Lower lobe of right lung (tissue), 2 donors: Measurements from ENCODE around the gene GAPDHS. TPM values are rescaled to one million over a fixed set of nuclear protein-coding genes. Genes with fewer than 3 reads are reported as not detected.

ENCODE experiments used
- ATAC-seq, 2 donors: fragments of 200-7000 bp; cut with Tn5 transposase; one replicate each; pipeline ENCODE4 v1.9.1; 2020 to 2022; ENCODE audit warnings: mild to moderate bottlenecking in 2 of 2, moderate library complexity in 2 of 2
- DNase-seq: peaks from one replicate; pipeline ENCODE4 v3.0.0-alpha.2; 2020
- H3K27ac ChIP-seq: fragments of 200-600 bp; one replicate; pipeline ENCODE4 v1.8.0; 2022
- H3K27me3 ChIP-seq: fragments of 200-600 bp; one replicate; pipeline ENCODE4 v1.8.0; 2022; ENCODE audit warnings: low read depth
- H3K36me3 ChIP-seq: fragments of 200-600 bp; one replicate; pipeline ENCODE4 v1.8.0; 2022; ENCODE audit warnings: mild to moderate bottlenecking
- H3K4me1 ChIP-seq: fragments of 200-600 bp; one replicate; pipeline ENCODE4 v1.8.0; 2022
- H3K4me3 ChIP-seq: fragments of 200-600 bp; one replicate; pipeline ENCODE4 v1.8.0; 2022; ENCODE audit warnings: mild to moderate bottlenecking
- H3K9me3 ChIP-seq: fragments of 200-600 bp; one replicate; pipeline ENCODE4 v1.8.0; 2022
- intact Hi-C: fragments of 100-400 bp; cut with DNase I; formaldehyde crosslinking; loops from one replicate; pipeline ENCODE4 v1.11.0; 2022
- total RNA-seq: library from RNA; stranded (reverse); fragmentation: NEBNext Ultra II Directional; extraction: Animal tissue kit (Norgen Biotek cat#: 25700); gene quantifications from one replicate; pipeline ENCODE4 v1.2.1, GENCODE V29; 2021
- TF ChIP-seq, protein P1 (sequence below): fragments of 200-600 bp; IDR thresholded peaks from one replicate; pipeline ENCODE4 v1.8.0; 2022; ENCODE audit warnings: antibody characterized with exemption, mild to moderate bottlenecking
- donor health status: DM: no; HTN: yes; CAD: no; lungs with severe emphysema.

Gene GAPDHS
- total RNA-seq, 1 donor from 2014 or later = not detected

DNA sequence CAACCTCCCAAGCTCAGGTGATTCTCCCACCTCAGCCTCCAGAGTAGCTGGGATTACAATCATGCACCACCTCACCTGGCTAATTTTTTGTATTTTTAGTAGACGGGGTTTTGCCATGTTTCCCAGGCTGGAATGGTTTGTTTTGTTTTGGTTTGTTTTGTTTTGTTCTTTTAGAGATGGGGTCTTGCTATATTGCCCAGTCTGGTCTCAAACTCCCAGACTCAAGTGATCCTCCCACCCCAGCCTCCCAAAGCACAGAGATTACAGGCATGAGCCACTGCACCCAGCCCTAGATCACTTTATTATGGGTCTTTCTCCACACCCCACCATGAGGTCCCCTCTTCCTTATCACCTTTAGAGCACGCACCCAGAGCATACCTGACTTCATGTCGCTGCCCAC is 35.0 kb upstream of the GAPDHS start:
- no peak overlapping the region for H3K27ac ChIP-seq
- TF ChIP-seq, protein P1, sequence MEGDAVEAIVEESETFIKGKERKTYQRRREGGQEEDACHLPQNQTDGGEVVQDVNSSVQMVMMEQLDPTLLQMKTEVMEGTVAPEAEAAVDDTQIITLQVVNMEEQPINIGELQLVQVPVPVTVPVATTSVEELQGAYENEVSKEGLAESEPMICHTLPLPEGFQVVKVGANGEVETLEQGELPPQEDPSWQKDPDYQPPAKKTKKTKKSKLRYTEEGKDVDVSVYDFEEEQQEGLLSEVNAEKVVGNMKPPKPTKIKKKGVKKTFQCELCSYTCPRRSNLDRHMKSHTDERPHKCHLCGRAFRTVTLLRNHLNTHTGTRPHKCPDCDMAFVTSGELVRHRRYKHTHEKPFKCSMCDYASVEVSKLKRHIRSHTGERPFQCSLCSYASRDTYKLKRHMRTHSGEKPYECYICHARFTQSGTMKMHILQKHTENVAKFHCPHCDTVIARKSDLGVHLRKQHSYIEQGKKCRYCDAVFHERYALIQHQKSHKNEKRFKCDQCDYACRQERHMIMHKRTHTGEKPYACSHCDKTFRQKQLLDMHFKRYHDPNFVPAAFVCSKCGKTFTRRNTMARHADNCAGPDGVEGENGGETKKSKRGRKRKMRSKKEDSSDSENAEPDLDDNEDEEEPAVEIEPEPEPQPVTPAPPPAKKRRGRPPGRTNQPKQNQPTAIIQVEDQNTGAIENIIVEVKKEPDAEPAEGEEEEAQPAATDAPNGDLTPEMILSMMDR = no peak
- H3K9me3 ChIP-seq = no peaks in the 10 kb centered on the region
- no peak for ATAC-seq
- peaks cover 5% of the 10 kb centered on the region for H3K27me3 ChIP-seq
- peaks cover 8% of the 10 kb centered on the region for H3K4me1 ChIP-seq
- H3K4me3 ChIP-seq = no peak overlapping the region
- H3K36me3 ChIP-seq = no peaks in the 10 kb centered on the region
- DNase-seq = no peak
- intact Hi-C loops = no loop called here

DNA sequence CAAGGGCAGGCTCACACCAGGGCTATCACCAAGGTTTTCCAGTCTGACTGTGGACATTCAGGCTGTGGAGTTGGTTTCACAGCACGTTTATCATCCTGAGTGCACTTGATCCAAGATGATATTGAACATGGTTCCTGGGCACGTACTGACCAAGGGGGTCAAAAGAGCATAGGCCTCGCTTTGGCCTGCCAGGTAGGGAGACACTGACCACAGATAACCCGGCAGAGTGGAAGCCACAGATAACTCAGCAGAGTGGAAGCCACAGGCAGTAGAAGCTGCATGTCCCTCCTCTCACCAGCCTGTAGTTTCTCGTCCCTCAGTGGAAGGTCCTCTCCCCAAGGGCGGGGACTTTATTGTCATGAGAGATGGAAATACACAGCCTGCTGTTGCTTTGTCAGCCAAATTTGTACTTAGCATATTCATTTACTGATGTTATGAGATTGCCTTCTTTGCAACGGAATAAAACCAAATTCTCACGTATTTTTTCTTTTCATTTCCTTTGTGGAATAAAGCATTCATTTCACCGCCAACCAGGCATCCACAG is 34.2 kb upstream of the GAPDHS start:
- TF ChIP-seq, protein P1 = no peak
- peaks cover 8% of the 10 kb centered on the region for H3K4me1 ChIP-seq
- no peaks in the 10 kb centered on the region for H3K36me3 ChIP-seq
- H3K9me3 ChIP-seq = no peaks in the 10 kb centered on the region
- ATAC-seq (no peak), DNase-seq (no peak)
- H3K27ac ChIP-seq = no peak overlapping the region
- intact Hi-C loops = no loop called here
- peaks cover 3% of the 10 kb centered on the region for H3K27me3 ChIP-seq
- no peak overlapping the region for H3K4me3 ChIP-seq

DNA sequence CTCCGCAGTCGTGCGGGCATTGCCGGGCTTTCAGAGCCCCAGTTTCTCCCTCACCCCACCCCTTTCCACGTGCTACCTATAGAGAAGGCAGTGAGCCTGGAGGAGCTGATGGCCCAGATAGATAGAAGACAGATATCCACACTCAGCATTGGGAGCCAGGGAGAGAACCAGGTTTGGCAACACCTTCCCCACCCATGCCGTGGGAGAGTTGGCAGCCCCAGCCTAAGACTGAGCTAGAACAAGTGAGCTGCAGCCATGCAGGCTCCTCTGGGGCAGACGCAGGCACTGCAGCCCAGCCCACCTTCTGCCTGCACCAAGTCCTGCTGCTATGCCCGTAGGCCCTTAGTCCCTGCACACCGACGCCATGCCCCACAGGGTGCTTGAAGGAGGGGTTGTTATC is 32.6 kb upstream of the GAPDHS start:
- peaks cover 2% of the 10 kb centered on the region for H3K4me1 ChIP-seq
- no peak for DNase-seq
- no peak for ATAC-seq
- H3K9me3 ChIP-seq = no peaks in the 10 kb centered on the region
- H3K27ac ChIP-seq = no peak overlapping the region
- H3K27me3 ChIP-seq = no peaks in the 10 kb centered on the region
- TF ChIP-seq, protein P1 = no peak
- no peaks in the 10 kb centered on the region for H3K36me3 ChIP-seq
- intact Hi-C loops = no loop called here
- no peak overlapping the region for H3K4me3 ChIP-seq

DNA sequence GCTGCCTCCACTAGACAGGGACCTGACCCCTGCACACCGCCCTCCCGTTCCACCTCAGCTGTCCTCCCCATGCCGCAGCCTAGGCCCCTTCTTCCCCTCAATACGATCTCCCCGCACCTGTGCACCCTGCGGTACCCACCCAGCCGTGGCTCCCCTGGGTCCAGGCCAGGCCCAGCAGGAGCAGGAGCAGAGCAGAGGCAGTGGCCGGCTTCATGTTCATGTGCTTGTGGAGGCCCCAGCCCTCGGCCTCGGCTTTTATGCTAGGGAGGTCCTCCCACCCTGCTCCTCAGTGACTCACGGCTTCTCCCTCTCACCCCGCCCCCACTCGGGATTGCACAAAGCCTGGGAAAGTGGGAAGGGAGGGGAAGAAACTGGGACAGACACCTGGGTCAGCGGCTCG is 31.6 kb upstream of the GAPDHS start:
- no peak overlapping the region for H3K27ac ChIP-seq
- intact Hi-C loops = no loop called here
- DNase-seq (no peak), ATAC-seq (peak in 1 of 2 donors; percentile 15)
- no peaks in the 10 kb centered on the region for H3K27me3 ChIP-seq
- TF ChIP-seq, protein P1 = no peak
- H3K4me3 ChIP-seq = no peak overlapping the region
- no peaks in the 10 kb centered on the region for H3K36me3 ChIP-seq
- no peaks in the 10 kb centered on the region for H3K4me1 ChIP-seq
- H3K9me3 ChIP-seq = no peaks in the 10 kb centered on the region

DNA sequence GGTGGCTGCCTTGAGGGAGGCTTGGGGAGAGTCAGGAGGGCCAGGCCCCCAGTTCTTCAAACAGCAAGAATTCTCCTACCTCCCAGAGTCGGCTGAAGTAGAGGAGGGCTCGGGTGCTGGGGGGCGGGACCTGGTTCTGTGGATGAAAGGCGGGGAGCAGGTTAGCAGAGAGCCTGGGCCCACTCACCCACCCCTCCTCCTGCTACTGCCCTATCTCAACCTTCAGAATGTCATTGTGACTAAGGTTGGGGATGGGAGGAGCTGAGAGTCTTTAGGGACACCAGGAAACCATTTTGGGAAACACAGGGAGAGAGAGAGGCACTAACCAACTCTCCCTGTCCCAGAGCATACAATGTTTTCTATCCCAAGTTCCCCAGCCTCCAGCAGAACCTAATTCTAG is 30.5 kb upstream of the GAPDHS start:
- TF ChIP-seq, protein P1 = no peak
- Histone ChIP-seq H3K4me1 (no peaks in the 10 kb centered on the region), H3K36me3 (no peaks in the 10 kb centered on the region), H3K4me3 (no peak overlapping the region), H3K27me3 (peaks cover 2% of the 10 kb centered on the region), H3K9me3 (no peaks in the 10 kb centered on the region), H3K27ac (no peak overlapping the region)
- no peak for ATAC-seq
- intact Hi-C loops = no loop called here
- DNase-seq = no peak

DNA sequence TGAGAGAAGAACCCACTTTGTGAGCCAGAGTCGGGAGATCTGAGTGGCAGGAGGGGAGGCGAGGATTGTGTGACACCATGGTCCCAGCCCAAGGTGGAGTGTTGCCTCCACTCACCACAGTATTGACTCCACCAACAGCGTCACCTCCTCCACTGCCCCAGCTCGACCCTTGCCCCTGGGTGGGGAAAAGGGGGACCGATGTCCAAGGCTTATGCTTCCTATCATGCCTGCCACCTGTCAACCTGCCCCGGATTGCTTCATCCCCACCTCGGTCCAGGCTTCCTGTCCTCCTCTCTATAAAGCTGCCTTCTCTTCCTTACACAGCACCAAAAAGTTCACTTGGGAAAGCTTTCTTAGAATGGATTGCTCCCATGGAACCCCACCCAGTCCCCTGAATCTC is 27.2 kb upstream of the GAPDHS start:
- peaks cover 15% of the 10 kb centered on the region for H3K27me3 ChIP-seq
- no peak for DNase-seq
- intact Hi-C loops = no loop called here
- H3K27ac ChIP-seq = no peak overlapping the region
- ATAC-seq = no peak
- TF ChIP-seq, protein P1 = no peak
- peaks cover 12% of the 10 kb centered on the region for H3K4me1 ChIP-seq
- no peaks in the 10 kb centered on the region for H3K9me3 ChIP-seq
- no peak overlapping the region for H3K4me3 ChIP-seq
- no peaks in the 10 kb centered on the region for H3K36me3 ChIP-seq
